ENCODE measurements around the gene TTC27. TPM values are rescaled to one million over a fixed set of nuclear protein-coding genes. Genes with fewer than 3 reads are reported as not detected.

TTC27 gene
- total and polyA plus RNA-seq, 2 experiments from 2014 or later, result 8.7 to 10.2 TPM

DNA sequence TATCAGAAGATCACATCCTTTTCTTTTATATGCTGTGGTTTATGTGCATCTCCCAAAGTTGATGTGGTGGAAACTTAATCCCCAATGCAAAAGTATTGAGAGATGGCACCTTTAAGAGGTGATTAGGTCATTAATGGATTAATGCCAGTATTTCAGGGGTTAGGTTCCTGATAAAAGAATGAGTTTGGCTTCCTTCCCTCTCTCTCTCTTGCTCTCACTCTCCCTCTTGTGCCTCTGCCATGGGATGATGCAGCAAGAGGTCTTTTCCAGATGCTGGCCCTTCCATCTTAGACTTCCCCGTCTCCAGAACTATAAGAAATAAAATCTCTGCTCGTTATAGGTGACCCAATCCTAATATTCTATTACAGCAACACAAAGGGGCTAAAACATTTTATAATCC, 85.0 kb downstream of the TTC27 start:
- Histone ChIP-seq H3K4me1 (ENCODE audit: low read depth) (no peaks in the 10 kb centered on the region), H3K9me3 (ENCODE audit: low read depth) (no peaks in the 10 kb centered on the region), H3K4me3 (no peak overlapping the region), H3K27ac (no peak overlapping the region), H3K36me3 (no peaks in the 10 kb centered on the region), H3K27me3 (no peaks in the 10 kb centered on the region)
- DNase-seq (ENCODE audit: low read depth in 1 of 2, low spot score in 1 of 2), result peak in 1 of 2 donors; percentile 81
- TF ChIP-seq, protein P1, sequence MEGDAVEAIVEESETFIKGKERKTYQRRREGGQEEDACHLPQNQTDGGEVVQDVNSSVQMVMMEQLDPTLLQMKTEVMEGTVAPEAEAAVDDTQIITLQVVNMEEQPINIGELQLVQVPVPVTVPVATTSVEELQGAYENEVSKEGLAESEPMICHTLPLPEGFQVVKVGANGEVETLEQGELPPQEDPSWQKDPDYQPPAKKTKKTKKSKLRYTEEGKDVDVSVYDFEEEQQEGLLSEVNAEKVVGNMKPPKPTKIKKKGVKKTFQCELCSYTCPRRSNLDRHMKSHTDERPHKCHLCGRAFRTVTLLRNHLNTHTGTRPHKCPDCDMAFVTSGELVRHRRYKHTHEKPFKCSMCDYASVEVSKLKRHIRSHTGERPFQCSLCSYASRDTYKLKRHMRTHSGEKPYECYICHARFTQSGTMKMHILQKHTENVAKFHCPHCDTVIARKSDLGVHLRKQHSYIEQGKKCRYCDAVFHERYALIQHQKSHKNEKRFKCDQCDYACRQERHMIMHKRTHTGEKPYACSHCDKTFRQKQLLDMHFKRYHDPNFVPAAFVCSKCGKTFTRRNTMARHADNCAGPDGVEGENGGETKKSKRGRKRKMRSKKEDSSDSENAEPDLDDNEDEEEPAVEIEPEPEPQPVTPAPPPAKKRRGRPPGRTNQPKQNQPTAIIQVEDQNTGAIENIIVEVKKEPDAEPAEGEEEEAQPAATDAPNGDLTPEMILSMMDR (IDR thresholded peaks at IDR 0.05; ENCODE audit: low read depth, low read length), result no peak

DNA sequence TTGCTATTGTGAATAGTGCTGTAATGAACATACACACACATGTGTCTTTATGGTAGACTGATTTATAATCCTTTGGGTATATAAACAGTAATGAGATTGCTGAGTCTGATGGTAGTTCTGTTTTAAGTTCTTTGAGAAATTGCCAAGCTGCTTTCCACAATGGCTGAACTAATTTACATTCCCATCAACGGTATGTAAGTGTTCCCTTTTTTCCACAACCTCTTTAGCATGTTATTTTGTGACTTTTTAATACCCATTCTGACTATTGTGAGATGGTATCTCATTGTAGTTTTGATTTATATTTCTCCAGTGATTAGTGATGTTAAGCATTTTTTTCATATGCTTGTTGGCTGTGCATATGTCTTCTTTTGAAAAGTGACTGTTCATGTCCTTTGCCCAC, 86.7 kb downstream of the TTC27 start:
- TF ChIP-seq, protein P1 (IDR thresholded peaks at IDR 0.05; ENCODE audit: low read depth, low read length), result no peak
- Histone ChIP-seq H3K27ac (no peak overlapping the region), H3K4me1 (ENCODE audit: low read depth) (no peaks in the 10 kb centered on the region), H3K36me3 (no peaks in the 10 kb centered on the region), H3K9me3 (ENCODE audit: low read depth) (no peaks in the 10 kb centered on the region), H3K27me3 (no peaks in the 10 kb centered on the region), H3K4me3 (no peak overlapping the region)
- DNase-seq (ENCODE audit: low read depth in 1 of 2, low spot score in 1 of 2), result no peak

DNA sequence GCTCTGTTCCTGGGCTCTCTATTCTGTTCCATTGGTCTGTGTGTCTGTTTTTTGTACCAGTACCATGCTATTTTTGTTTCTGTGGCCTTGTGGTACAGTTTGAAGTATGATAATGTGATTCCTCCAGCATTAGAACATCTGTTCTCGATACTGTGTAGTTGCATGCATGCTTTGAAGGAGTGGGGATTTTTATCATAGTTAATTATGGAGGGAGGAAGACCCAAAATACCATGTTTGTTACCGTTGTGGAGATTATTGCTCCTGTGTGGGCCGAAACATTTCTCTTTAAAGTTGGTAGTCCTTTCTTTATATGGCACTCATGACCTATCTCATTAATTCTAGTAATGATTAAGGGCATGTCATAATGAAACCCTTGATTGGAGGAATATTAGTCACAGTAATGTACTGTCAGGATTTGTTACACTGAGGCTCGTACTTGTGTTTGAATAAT, 87.6 kb downstream of the TTC27 start:
- H3K27me3 ChIP-seq, result no peaks in the 10 kb centered on the region
- no peaks in the 10 kb centered on the region for H3K36me3 ChIP-seq
- H3K9me3 ChIP-seq (ENCODE audit: low read depth), result no peaks in the 10 kb centered on the region
- TF ChIP-seq, protein P1 (IDR thresholded peaks at IDR 0.05; ENCODE audit: low read depth, low read length), result no peak
- no peak overlapping the region for H3K27ac ChIP-seq
- H3K4me3 ChIP-seq, result no peak overlapping the region
- no peak for DNase-seq (ENCODE audit: low read depth in 1 of 2, low spot score in 1 of 2)
- no peaks in the 10 kb centered on the region for H3K4me1 ChIP-seq (ENCODE audit: low read depth)

DNA sequence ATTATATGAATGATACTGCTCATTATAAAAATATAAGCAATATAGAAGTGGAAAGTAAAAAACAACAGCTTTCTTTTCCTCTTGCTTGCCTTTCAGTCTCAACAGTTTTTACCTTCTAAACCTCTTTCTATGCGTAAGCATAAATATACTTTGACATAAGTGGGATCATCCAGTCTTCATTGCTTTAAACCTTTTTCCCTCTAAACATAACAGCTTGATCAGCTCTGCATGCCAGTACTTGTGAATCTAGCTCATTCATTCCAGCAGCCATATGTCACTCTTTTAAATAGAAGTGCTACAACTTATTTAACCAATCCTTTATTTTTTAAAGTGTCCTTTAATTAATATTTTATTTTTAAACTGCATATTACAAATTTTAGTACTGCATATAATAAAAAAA, 88.1 kb downstream of the TTC27 start:
- Histone ChIP-seq H3K4me1 (ENCODE audit: low read depth) (no peaks in the 10 kb centered on the region), H3K9me3 (ENCODE audit: low read depth) (no peaks in the 10 kb centered on the region), H3K36me3 (no peaks in the 10 kb centered on the region), H3K27me3 (no peaks in the 10 kb centered on the region), H3K4me3 (no peak overlapping the region), H3K27ac (no peak overlapping the region)
- TF ChIP-seq, protein P1 (IDR thresholded peaks at IDR 0.05; ENCODE audit: low read depth, low read length), result no peak
- DNase-seq (ENCODE audit: low read depth in 1 of 2, low spot score in 1 of 2), result no peak

DNA sequence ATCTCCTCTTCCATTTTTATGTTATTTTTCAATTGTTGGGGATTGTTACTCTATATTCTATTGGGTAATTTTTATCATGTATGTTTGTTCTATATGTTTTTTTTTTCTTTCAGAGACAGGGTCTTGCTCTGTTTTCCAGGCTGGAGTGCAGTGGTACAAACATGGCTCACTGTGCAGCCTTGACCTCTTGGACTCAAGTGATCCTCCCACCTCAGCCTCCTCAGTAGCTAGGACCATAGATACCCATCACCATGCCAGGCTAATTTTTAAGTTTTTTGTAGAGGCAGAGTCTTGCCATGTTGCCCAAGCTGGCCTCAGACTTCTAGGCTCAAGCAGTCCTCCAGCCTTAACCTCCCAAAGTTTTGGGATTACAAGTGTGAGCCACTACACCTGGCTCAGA, 88.7 kb downstream of the TTC27 start:
- no peak for DNase-seq (ENCODE audit: low read depth in 1 of 2, low spot score in 1 of 2)
- TF ChIP-seq, protein P1 (IDR thresholded peaks at IDR 0.05; ENCODE audit: low read depth, low read length), result no peak
- no peak overlapping the region for H3K27ac ChIP-seq

DNA sequence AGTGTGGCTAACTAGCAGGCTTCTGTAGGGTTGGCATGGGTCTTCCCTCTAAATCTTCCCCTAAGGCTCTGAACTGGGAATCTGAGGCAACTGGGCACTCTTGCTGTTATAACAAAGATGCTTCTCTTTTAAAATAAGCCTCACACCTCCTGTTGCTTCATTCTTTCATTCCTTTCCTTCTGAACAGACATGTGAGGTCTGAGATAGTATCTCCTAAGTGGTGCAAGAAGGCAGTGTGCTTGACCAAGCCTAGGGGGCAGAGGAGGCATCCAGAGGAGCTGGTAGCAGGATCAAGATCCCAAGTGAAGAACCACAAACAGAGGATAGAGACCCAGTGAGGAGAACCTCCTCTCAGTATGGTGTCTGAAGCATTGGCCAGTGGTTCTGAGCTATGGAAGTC, 90.9 kb downstream of the TTC27 start:
- Histone ChIP-seq H3K36me3 (no peaks in the 10 kb centered on the region), H3K4me3 (no peak overlapping the region), H3K27ac (no peak overlapping the region), H3K27me3 (no peaks in the 10 kb centered on the region), H3K9me3 (ENCODE audit: low read depth) (no peaks in the 10 kb centered on the region), H3K4me1 (ENCODE audit: low read depth) (no peaks in the 10 kb centered on the region)
- DNase-seq (ENCODE audit: low read depth in 1 of 2, low spot score in 1 of 2), result no peak
- TF ChIP-seq, protein P1 (IDR thresholded peaks at IDR 0.05; ENCODE audit: low read depth, low read length), result no peak

More for the DNA sequence above, 88.7 kb downstream of the TTC27 start:
- Histone ChIP-seq H3K4me3 (no peak overlapping the region), H3K36me3 (no peaks in the 10 kb centered on the region), H3K9me3 (ENCODE audit: low read depth) (no peaks in the 10 kb centered on the region), H3K27me3 (no peaks in the 10 kb centered on the region), H3K4me1 (ENCODE audit: low read depth) (no peaks in the 10 kb centered on the region)
